GM18511 (cell line): ENCODE data around the gene SUGP1.

Experiments used
- ATAC-seq: cut with Tn5 transposase; IDR thresholded peaks from one replicate; pipeline ENCODE4 v1.9.1; 2021; ENCODE audit warnings: mild to moderate bottlenecking, moderate library complexity; ENCODE audit not compliant: unreplicated experiment

SUGP1 gene

DNA sequence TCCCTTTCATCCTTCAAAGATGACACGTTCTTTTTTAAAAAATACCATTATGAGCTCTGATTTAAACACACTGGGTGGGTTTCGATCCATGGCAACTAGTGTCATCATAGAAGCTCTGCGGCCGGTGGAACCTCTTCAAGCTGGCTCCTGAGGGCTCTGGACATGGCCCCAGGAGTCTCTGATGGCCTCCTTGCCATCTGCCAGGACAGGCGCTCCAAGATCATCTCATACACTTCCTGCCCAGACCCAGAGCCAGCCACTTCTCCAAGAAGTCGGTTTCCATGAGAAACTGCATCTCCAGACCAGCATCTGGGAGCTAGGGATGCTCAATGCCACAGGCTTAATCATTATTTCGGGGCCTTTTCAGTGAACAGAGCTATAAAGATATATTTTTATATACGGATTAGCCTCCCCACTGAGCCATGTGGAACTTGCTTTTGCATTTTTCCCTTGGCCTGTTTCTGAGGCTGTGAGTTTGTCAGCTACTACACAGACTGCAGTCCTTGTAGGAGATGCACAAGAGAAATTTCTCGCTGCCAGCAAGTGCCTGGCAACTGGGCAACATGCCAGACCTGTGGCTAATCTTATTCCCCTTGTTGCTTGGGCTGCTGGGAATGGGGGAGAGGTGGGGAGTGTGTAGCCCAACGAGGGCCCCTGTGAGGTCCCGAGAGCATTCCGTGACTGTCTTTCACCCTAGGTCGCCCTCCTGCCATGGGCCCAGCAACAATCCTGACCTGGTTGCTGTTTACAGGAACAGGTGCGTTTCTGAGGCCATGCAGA lies 15.9 kb downstream of the SUGP1 start:
- ATAC-seq, result no peak

DNA sequence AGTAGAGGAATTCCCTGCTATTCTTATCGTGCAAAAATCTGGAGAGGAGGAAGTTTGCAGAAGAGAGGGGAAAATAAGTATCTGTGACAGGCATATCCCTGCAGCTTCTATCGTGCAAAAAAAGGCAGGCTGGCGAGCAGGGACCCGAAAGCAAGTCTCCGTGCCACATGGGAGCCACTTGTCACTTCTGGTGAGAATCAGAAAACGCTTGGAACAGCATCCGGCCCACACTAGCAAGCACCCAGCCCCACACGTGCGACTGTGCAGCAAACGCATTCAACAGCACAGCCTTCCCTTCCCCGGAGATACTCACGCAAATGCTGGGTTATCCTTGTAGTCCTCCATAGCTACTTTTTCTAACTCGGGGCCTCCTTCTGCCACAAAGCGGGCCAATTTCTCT lies 16.9 kb downstream of the SUGP1 start:
- ATAC-seq, result no peak

DNA sequence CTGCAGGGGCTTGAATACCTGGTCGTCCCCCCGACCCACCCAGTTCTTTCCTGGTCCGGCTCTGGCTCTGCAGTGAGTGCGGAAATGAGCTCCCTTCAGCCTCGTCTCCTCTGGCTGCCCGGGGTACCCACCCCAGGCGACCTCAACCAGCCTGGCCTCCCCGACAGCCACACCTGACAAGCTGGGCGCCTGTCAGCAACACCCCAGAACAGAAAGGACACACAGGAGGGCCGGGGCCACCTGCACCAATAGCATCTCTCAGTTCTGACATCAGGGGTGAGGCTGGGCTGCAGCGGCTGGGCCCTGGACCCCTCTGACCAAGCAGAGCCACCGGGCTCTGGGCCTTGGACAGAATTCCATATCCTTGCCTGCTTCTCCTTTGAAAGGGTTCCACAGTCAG lies 19.7 kb downstream of the SUGP1 start:
- no peak for ATAC-seq

DNA sequence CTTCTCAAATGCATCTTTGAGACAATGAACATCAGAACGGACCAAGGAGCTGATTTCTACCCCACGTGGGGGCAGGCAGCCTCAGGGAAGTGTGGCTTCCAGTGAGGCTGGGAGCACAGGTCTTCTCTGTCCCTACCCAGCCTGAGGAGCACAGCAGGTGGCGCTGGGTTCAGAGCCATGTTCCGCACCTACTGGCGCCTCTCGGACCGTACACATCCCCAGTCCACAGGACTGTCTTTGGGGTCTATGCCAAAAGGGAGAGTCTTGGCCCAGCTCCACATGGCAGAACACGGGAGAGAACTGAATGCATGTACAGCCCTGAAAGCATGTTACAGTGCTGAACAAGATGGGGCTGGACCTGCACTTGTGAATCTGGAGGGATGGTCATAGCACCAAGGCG lies 22.6 kb downstream of the SUGP1 start:
- no peak for ATAC-seq

DNA sequence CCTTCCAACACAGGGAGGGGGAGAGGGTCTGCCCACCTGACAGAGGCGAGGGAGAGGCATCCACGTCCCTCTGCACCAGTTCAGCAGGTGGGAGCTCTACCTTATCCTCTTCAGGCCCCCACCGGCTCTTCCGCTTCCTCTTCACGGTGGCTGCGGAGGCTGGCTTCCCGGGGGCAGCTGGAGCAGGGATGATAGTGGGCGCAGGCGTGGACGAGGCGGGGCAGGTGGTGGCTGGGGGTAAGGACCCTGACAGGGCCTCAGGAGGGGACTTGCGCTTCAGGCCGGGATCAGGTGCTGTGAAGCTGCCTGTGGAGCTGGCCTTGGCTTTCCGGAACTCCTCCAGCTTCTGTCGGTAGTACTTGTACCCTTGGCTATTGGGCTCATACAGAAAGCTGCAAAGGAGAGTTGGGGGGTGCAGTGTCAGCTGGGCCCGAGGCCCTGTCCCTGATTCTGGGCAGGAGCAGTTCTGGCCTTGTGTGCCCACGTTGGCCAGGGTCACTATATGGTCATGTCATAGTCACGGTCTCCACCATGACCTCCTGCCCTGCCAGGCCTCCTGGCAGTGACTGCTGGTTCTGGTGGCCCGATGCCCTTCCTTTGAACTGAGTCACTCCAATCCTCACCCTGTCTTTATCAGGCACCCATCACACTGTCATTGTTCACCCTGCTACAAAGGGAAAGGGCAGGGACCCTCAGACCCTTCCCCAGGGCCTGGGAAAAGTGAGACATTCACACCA lies 23.2 kb downstream of the SUGP1 start:
- ATAC-seq, result no peak

DNA sequence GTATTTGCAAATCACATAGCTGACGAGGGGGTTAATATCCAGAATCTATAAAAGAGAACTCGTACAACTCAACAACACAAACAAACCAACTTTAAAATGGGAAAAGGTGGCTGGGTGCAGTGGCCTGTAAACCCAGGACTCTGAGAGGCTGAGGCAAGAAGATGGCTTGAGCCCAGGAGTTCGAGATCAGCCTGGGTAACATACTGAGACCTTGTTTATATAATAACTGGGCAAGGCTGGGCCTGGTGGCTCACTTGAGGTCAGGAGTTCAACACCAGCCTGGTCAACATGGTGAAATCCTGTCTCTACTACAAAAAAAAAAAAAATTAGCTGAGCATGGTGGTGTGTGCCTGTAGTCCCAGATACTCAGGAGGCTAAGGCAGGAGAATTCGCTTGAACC lies 25.4 kb downstream of the SUGP1 start:
- no peak for ATAC-seq

DNA sequence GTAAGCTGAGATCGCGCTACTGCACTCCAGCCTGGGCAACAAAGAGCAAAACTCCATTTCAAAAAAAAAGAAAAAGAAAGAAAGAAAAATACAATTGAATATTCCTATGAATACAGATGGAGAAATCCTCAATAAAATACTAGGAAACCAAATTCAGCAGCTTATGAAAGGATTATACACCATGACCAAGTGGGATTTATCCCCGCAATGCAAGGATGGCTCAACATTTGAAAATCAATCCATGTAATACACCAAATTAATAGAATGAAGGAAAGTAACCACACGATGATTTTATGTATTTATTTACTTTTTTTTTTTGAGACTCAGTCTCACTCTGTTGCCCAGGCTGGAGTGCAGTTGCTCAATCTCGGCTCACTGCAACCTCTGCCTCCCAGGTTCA lies 27.7 kb downstream of the SUGP1 start:
- no peak for ATAC-seq

DNA sequence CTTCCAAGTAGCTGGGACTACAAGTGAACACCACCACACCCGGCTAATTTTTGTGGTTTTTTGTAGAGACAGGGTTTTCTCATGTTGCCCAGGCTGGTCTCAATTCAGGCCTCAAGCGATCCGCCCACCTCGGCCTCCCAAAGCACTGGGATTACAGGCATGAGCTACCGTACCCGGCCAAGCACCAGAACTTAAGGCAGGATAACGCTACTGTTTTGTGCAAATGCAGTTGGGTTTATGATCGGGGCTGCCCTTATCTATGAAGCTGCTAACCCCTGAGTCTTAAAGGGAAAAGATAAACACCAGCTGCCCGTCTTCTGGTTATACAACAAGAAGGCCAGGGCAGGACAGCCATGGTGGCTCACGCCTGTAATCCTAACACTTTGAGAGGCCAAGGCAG lies 34.6 kb downstream of the SUGP1 start:
- ATAC-seq, result no peak

DNA sequence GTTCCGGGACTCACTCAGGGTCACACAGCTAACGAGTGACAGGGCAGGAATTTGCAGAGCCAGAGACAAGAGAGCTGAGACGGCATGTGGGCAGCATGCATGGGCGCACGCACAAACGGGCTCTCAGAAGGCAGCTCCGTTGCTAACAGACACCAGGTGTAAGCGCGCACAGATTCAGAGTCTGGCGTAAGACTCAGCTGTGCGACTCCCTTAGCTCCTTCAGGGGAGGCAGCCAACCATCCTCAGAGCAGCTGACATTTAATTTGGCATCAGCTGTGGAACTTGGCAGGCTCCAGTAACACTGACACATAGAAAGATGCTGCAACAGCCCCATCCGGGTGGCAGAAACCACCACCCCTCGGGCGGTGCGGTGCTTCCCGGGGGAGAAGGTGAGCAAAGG lies 39.7 kb downstream of the SUGP1 start:
- no peak for ATAC-seq

DNA sequence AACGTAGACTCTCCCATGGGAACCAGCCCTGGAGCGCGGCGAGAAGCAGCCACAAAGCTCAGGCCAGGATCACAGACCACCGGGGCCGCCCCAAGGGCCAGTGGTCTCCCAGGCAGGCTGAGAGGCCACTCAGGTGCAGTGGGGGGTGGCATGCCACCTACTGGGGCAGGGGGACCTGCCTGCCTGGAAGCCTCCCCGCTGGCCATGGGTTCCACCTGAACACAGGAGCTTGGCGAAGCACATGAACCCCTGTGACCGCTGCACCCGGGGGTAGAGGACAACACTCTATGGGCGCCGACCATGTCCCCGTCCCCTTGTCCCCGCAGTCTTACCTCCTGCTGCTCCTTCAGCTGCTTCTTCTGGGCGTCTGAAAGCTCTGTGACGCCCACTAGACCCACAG lies 40.5 kb downstream of the SUGP1 start:
- no peak for ATAC-seq

DNA sequence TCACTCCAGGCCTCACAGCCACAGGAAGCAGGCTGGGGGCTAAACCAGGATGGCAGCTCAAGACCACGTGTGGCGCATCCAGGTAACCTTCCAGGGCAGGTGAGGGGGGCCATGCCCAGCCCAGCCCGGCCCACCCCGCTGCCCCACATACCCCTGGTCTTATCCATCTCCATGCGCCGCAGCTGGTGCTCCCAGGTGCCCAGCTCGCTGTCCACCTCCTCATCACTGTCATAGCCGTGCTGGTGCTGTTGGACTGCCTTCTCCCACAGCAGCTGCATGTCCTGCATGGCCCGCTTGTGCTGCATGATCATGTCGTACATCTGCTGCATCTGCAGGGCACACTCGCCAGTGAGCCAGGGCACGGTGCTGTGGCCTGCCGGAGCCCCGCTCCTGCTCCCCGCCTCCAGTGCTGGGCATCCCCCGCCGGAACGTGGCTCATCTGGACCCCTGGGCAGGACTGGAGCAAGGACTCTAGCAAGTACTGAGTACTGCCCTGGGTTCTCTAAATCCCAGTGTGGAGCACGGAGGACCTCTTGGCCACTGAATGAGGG lies 41.2 kb downstream of the SUGP1 start:
- ATAC-seq, result no peak

DNA sequence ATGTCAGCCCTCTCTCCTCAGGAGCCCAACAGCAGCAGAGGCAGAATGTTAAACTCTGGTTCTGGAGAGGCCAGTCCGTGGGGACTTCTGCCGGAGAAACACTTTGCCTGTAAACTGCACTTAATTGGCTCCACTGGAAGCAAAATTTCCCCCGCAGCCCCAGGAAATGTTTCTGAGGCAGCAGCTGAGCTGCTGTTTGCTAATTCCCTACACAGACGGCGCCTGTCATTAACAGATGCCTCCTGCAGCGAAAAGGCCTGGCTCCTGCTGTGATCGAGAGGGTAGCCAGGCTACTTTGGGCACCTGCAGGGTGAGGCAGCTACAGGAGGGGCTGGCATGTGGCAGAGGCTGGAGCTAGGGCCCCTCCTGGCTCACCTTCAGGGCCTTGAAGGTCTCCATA lies 42.0 kb downstream of the SUGP1 start:
- ATAC-seq, result no peak

DNA sequence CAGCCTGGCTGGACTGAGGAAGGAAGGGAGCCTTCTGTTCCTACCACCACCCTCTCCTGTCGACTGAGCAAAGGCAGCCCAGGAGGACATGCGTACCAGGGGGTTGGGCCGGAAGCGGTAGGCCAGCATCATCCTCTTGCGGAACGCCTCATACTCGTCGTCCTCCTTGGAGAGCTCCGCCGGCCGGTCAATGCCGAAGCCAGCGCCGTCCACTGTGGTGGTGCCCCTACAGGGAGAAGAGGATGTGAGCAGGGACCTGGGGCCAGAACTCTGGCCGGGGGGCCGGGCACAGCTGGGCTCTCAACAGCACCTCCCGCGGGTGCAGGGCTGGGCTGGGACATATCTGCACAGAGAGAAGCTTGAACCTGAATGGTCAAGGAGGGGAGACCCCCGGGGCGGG lies 43.5 kb downstream of the SUGP1 start:
- ATAC-seq, result no peak

DNA sequence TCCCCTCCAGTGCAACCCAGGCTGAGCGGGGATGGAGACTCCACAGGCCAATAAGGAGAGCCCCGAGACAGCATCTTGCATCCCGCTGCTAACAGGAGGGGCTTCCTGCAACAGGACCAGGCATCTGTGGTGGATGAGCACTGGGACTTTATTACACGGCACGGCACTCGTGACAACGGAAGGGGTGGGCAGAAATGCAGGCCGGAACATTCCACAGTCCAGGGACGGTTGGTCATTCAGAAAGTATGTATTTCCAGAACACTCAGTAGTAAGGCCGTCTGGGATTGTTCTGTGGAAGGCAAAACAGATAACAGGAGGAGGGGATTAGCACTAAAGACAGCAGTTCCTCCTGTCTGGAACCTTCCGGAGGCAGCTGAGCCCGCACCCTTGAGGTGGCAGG lies 43.9 kb downstream of the SUGP1 start:
- no peak for ATAC-seq

DNA sequence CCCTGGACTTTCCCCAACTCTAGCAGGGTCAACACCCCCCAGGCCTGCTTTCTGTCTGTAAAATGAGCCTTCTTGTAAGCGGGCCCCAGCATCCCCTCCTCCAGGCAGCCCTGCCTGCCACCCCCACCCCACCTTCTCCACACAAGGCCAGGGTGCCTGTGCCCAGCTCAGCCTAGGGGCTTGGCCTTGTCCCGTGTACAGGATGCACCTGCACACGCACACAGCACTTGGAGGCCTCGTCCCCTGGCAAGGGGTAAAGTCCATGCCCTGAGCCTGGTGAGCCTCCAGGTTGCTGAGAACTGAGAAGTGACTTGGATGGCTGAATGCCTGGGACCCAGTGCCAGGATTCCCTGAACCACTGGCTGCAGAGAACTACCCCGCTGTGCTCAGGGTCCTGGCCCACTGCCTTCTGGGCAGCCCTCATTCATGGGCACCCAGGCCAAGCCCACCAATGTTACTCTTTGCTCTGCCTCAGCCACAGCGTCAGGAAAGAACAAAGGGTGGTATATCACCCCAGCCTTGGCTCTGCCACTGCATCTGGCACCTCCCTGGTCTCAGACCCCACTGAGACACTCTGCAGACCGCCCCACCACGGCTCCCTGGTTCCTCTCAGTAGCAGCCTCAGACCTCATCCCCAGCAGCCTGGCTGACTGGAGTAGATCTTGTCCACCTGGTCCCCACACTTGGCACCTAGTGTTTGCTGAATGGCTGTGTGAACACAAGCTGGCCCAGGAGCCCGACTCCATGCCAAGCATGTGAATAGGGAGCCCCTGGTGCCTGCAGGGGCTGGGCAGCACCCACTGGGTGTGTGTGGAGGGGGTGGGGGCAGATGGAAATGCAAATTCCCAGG lies 45.4 kb downstream of the SUGP1 start:
- no peak for ATAC-seq

DNA sequence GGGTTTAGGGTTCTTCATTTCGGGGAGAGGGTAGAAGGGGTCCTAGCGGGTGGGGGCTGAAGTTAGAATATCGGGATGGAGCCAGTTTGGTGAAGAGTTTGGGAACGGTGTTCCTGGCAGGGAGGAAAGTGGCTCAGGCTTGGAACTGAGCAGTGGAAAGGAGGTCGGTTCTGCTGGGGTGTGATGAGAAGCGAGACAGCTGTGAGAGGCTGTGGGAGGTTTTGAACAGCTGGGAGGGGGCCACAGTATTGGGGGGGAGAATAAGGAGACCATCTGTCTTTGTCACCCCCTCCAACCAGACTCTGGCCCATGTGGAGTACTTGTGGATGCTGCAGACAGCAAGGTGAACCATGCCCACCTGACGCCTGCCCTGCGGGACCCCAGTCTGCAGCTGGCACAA lies 46.2 kb downstream of the SUGP1 start:
- ATAC-seq, result no peak

DNA sequence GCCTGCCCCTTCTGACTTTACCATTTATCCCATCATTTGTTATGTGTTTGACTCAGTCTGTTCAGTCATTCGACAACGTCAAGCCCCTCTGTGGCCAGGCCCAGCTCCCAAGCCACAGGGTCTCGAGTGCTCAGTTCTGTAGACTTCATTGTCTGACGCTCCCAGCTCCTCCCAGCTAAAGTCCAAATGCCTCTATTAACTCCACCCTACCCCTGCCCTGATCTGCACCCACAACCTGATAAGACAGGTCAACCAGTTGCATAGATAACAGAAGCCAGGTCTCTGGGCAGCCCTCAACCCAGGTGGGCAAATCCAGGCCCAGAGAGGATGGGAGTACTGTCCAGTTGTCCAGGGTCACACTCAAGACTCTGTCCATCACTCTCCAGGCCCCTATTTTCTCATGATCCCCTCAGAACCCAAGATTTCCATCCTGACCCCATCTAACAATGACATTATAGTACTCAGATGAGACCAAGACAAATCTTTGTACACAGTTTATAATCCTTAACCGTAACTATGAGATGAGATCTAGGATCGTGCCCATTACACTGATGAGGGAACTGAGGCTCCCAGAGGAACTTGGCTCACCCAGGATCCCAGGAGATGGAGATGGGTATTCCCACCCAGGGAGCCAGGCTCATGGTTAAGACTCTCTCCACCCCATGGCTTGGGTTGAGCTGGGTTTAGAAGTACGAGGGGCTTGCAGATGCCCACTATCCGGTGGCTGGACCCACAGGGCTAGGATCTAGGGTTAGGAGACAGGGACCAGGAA lies 48.3 kb downstream of the SUGP1 start:
- ATAC-seq, result no peak

DNA sequence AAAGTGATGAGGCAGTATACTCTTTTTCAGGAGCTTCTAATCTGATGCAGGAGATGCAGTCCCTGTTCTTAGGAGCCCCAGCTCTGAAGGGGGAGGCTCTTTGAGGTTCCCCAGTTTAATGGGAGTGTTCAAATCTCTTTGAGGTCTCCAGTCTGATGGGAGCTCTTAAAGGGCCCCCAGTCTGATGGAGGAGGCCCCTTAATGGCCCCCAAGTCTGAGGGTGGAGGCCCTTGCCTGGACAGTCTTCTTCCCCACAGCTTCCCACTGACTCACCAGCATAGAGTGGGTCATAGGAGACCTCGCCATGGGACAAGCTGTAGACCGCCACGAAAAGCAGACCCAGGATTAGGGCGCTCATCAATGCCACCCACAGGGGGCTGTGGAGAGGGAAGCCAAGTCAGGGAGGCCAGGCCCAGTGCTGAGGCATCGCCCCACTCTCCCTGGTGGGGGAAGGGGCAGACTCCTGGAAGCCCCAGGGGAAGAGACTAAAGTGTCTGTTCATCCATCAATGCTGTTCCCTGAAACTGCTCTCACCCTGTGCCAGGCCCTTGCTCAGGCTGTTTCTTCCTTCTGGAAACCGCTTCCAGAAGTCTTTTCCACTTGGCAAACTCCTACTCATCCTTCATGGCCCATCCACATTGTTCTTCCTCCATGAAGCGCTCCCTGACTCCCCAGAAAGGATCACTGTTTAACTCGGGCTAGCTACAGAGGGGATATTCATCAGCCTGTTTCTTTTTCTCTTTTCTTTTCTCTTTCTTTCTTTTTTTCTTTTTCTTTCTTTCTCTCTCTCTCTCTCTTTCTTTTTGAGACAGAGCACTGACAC lies 49.3 kb downstream of the SUGP1 start:
- no peak for ATAC-seq

DNA sequence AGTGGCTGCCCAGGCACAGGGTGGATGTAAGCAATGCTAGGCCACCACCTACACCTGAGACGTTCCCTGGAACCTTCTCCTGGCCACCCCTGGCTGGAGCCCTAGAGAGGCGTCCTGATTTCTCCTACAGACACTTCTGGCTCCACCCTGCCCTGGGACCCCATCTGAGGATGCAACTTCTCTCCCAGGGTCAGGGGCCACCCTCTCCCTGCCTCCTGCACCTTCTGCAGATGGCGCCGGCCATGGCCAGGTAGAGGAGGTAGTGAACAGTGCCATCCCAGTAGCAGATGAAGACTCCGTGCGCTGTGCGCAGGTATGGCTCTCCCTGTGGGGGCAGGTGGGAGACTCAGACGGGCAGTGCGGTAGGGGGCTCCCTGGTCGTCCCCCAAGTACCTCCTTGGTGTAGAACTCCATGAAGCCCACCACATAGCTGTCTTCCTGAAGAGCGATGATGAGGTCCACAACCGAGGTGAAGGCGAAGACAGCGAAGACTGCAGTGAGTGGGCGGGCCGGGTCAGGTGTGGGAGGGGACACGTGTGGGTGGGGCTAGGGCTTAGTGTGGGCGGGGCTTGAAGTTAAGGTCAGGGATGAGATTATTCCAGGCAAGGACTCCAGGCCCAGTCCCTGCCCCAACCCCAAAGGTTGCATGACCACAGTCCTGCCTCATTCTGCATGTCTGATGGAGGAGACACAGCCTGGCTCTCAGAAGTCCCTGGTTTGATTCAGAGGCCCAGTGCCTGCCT lies 50.2 kb downstream of the SUGP1 start:
- ATAC-seq, result no peak
